Keratinocyte (primary cell): ENCODE results near the gene C2orf72. TPM values are rescaled to one million over a fixed set of nuclear protein-coding genes. Genes with fewer than 3 reads are reported as not detected.

Experiments
- DNase-seq: peaks from one replicate; pipeline ENCODE4 v3.0.0-alpha.2; 2011; ENCODE audit warnings: low read depth, missing footprints, low spot score
- FAIRE-seq: peaks from 2 replicates; lab custom pipeline; 2011; peaks lifted over from hg19 to GRCh38; lab: Jason Lieb, UNC
- H2AFZ ChIP-seq: 2 replicates; pipeline ENCODE4 v1.6.0; 2012; ENCODE audit warnings: low read length, control low read depth, inconsistent platforms; ENCODE audit not compliant: control insufficient read depth
- H3K27ac ChIP-seq: 2 replicates; pipeline ENCODE4 v1.5.1; 2011; ENCODE audit warnings: low read length; ENCODE audit not compliant: control insufficient read depth, insufficient read depth
- H3K27me3 ChIP-seq: 3 replicates; pipeline ENCODE4 v1.6.0; 2011; ENCODE audit warnings: low read length; ENCODE audit not compliant: control insufficient read depth, insufficient read depth; ENCODE audit errors: extremely low read depth
- H3K36me3 ChIP-seq, 2 experiments: 2 replicates in 1 of 2; 3 replicates in 1 of 2; pipeline ENCODE4 v1.5.1; 2011; ENCODE audit warnings: low read length in 2 of 2, mild to moderate bottlenecking in 1 of 2; ENCODE audit not compliant: control insufficient read depth in 2 of 2, insufficient read depth in 2 of 2; ENCODE audit errors: extremely low read depth in 1 of 2
- H3K4me1 ChIP-seq: 3 replicates; pipeline ENCODE4 v1.5.1; 2011; ENCODE audit warnings: low read length; ENCODE audit not compliant: control insufficient read depth, insufficient read depth; ENCODE audit errors: extremely low read depth
- H3K4me2 ChIP-seq: 3 replicates; pipeline ENCODE4 v1.6.0; 2011; ENCODE audit warnings: low read depth, low read length; ENCODE audit not compliant: control insufficient read depth, insufficient read depth; ENCODE audit errors: extremely low read depth
- H3K4me3 ChIP-seq, 3 experiments: fragments of 200-600 bp in 1 of 3; sonication (generic) in 1 of 3; 2 replicates in 2 of 3; 3 replicates in 1 of 3; pipeline ENCODE4 v1.5.1; 2011 to 2016; ENCODE audit warnings: low read length in 3 of 3, mild to moderate bottlenecking in 3 of 3, control low read depth in 2 of 3, inconsistent platforms in 1 of 3, low read depth in 1 of 3, mixed read lengths in 1 of 3, mixed run types in 1 of 3, moderate library complexity in 1 of 3; ENCODE audit not compliant: control insufficient read depth in 2 of 3, insufficient read depth in 2 of 3; ENCODE audit errors: extremely low read depth in 1 of 3
- H3K79me2 ChIP-seq: 2 replicates; pipeline ENCODE4 v1.6.0; 2012; ENCODE audit warnings: low read length; ENCODE audit not compliant: control insufficient read depth, insufficient read depth
- H3K9ac ChIP-seq: 3 replicates; pipeline ENCODE4 v1.6.0; 2011; ENCODE audit warnings: low read length; ENCODE audit not compliant: control insufficient read depth, insufficient read depth; ENCODE audit errors: extremely low read depth
- H3K9me1 ChIP-seq: 3 replicates; pipeline ENCODE4 v1.6.0; 2011; ENCODE audit warnings: low read length; ENCODE audit not compliant: control insufficient read depth, insufficient read depth; ENCODE audit errors: extremely low read depth
- H3K9me3 ChIP-seq: 2 replicates; pipeline ENCODE4 v1.5.1; 2012; ENCODE audit warnings: low read depth, low read length; ENCODE audit not compliant: control insufficient read depth
- H4K20me1 ChIP-seq: 3 replicates; pipeline ENCODE4 v1.6.0; 2011; ENCODE audit warnings: low read length; ENCODE audit not compliant: control insufficient read depth, insufficient read depth; ENCODE audit errors: extremely low read depth
- CTCF ChIP-seq, 3 experiments: IDR thresholded peaks in 1 of 3; conservative IDR thresholded peaks in 1 of 3; optimal IDR thresholded peaks in 1 of 3; 2 replicates in 2 of 3; 3 replicates in 1 of 3; pipeline versions ENCODE3 to v1.5.1; 2011; ENCODE audit warnings: low read length in 3 of 3, mild to moderate bottlenecking in 3 of 3, moderate library complexity in 2 of 3, control low read depth in 1 of 3, inconsistent platforms in 1 of 3; ENCODE audit not compliant: insufficient read depth in 2 of 3; ENCODE audit errors: extremely low read depth in 1 of 3
- EZH2 ChIP-seq: IDR thresholded peaks from one replicate; pipeline ENCODE4 v1.6.1; 2012; ENCODE audit warnings: inconsistent platforms, mild to moderate bottlenecking, low read length, moderate library complexity
- dilution Hi-C: fragments of 300-500 bp; cut with MboI; formaldehyde crosslinking; loops from one replicate; pipeline ENCODE4 v1.7.0; 2020; ENCODE audit warnings: low sequenced_read_pairs; ENCODE audit not compliant: extremely low pct_ligation_motif_present
- polyA plus RNA-seq, 5 experiments: library from polyadenylated mRNA; depleted of rRNA in 3 of 5; stranded (reverse) in 3 of 5; stranded (forward) in 1 of 5; unstranded in 1 of 5; fragments of >200 nt; gene quantifications; 1 replicate in 1 of 5; 2 replicates in 3 of 5; 3 replicates in 1 of 5; pipeline versions ENCODE4 v1.2.1 to v1.2.3, GENCODE V29; 2011 to 2012; ENCODE audit warnings: missing spikeins in 2 of 5, low read depth in 1 of 5, low replicate concordance in 1 of 5

The C2orf72 gene
- polyA plus RNA-seq, 1 donor (not counting 4 experiments of a cell fraction or from before 2014, with no cell fraction given): not detected

DNA sequence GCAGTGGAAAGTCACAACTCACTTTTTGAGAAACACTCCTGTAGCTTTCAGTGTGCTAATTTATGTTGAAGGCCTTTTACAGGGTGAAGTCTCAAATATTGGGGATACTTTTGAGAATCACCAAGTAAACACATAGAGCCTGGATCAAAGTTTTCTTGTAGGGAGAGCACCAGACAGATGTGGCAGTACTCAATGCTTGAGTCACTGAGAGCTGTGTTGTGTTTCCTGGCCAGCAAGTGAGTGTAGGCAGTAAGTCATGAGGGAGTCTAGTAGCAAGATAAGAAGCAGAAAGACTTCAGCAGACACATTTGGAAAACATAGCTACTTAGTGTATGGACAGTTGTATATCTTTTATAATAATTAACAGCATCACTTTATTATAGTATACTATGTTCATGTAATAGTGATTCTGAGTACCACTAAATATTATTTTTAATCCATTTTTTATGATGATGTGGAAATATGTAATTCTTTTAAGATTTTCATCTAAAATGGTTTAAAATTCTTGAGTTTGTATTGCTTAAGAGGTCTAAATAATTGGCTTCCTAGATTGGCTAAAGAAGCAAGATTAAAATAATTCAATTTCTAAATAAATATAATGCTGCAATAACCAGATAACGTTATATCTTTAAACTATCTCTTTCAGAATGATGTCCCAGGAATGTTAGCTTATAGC is 32.2 kb downstream of the C2orf72 start:
- dilution Hi-C loops: no loop called here
- no peak for FAIRE-seq
- H3K79me2 ChIP-seq: no peaks in the 10 kb centered on the region

DNA sequence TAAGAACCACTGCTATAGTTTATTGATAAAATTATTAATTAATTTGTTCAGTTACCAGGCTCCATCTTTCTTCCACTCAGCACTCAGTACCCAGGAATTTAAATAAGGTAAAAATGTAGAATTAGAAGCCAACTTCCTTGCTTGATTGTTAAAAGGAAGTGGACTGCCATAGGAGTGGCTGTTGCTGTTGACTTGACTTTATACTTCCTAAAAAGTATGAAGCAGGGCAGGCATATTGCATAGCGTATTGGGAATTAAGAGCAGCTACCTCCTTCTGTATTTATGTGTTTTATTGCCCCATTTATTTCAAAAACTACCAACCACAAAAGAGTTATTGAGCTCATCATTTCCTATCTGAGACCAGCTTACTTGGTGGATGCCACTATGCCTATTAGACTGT is 47.2 kb downstream of the C2orf72 start:
- Histone ChIP-seq H4K20me1 (no peaks in the 10 kb centered on the region), H3K27me3 (no peaks in the 10 kb centered on the region), H3K9me1 (no peaks in the 10 kb centered on the region), H3K79me2 (no peaks in the 10 kb centered on the region), H3K9me3 (no peaks in the 10 kb centered on the region), H2AFZ (no peak overlapping the region), H3K4me1 (no peaks in the 10 kb centered on the region), H3K4me3 (no peak overlapping the region), H3K4me2 (no peak overlapping the region), H3K27ac (no peak overlapping the region), H3K36me3 (peaks cover 26 to 33% of the 10 kb centered on the region in 2 experiments), H3K9ac (no peak overlapping the region)
- TF ChIP-seq EZH2: no peak
- no peak for TF ChIP-seq CTCF (optimal IDR thresholded peaks at IDR 0.05 in 1 of 3, IDR thresholded peaks at IDR 0.05 in 1 of 3, conservative IDR thresholded peaks at IDR 0.05 in 1 of 3; ENCODE audit: extremely low read depth in 1 of 3, insufficient read depth in 2 of 3, low read length in 3 of 3)
- DNase-seq (no peak), FAIRE-seq (no peak)
- dilution Hi-C loops: no loop called here

More for the DNA sequence above, 32.2 kb downstream of the C2orf72 start:
- no peak overlapping the region for H3K27ac ChIP-seq
- peaks cover 19 to 20% of the 10 kb centered on the region in 2 experiments for H3K36me3 ChIP-seq
- H3K27me3 ChIP-seq: no peaks in the 10 kb centered on the region
- no peak overlapping the region for H3K9ac ChIP-seq
- TF ChIP-seq CTCF (optimal IDR thresholded peaks at IDR 0.05 in 1 of 3, IDR thresholded peaks at IDR 0.05 in 1 of 3, conservative IDR thresholded peaks at IDR 0.05 in 1 of 3; ENCODE audit: extremely low read depth in 1 of 3, insufficient read depth in 2 of 3, low read length in 3 of 3) (no peak), EZH2 (no peak)
- no peaks in the 10 kb centered on the region for H3K9me1 ChIP-seq
- no peaks in the 10 kb centered on the region for H4K20me1 ChIP-seq
- no peak for DNase-seq
- H3K9me3 ChIP-seq: no peaks in the 10 kb centered on the region
- H3K4me2 ChIP-seq: no peak overlapping the region
- H3K4me1 ChIP-seq: no peaks in the 10 kb centered on the region
- no peak overlapping the region for H3K4me3 ChIP-seq
- no peak overlapping the region for H2AFZ ChIP-seq
